ENCODE measurements around the gene PLXNB2. TPM values are rescaled to one million over a fixed set of nuclear protein-coding genes. Genes with fewer than 3 reads are reported as not detected.

Gene PLXNB2
- total RNA-seq, 1 donor from 2014 or later, result 9.8 TPM

GRCh38 chr22:50294319-50294656 is 13.2 kb downstream of the PLXNB2 start:
- H3K4me1 Mint-ChIP-seq (ENCODE audit: low read depth), result no peaks in the 10 kb centered on the region
- intact Hi-C loops (cut with micrococcal nuclease), result no loop called here
- no peak overlapping the region for H3K27ac Mint-ChIP-seq
- DNase-seq (ENCODE audit: low spot score), result no peak
- H3K9me3 Mint-ChIP-seq, result no peaks in the 10 kb centered on the region
- H3K36me3 Mint-ChIP-seq (ENCODE audit: low read depth), result no peaks in the 10 kb centered on the region
- no peak overlapping the region for H3K4me3 Mint-ChIP-seq (ENCODE audit: low read depth)
- peaks cover 13% of the 10 kb centered on the region for H3K27me3 Mint-ChIP-seq (ENCODE audit: low read depth)

DNA sequence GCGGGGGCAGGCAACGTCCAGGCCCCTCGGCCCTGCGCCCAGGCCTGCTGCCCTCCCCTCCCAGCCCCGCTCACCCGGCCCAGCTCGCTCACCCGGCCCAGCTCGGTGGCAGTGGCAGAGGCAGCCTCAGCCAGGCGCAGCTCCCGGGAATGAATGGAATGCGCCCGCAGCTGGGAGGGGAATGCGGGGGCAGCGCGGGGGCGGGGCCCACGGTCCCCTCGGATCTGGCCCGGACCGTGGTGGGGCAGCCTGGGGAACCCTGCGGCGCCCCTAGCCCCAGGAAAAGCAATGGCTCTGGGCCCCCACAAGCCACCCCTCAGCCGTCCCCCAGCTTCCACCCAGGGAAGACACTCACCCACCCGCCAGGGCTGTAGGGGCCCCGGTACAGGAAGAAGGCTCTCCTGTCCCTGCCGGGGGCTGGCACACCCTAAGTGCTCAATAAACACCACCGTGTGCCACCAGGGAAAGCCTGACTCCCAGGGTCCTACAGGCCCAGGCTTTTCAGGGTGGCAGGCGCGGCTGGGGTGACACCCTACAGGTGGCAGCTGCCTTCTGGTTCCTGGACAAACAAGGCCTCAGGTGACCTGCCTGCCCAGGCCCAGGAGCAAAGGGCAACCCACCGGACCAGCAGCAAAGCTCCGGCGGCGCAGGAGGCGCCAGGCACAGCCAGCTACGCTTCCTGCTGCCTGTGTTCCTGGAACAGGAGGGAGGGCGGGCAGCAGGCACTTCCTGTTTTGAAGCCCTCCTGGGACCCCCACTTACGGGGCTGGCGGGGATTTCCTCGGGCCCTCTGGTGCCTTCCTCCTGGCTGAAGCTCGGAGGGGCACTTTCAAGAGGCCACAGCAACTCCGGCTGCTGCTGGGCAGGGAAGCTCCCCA is 13.8 kb downstream of the PLXNB2 start:
- H3K4me1 Mint-ChIP-seq (ENCODE audit: low read depth), result no peaks in the 10 kb centered on the region
- H3K27me3 Mint-ChIP-seq (ENCODE audit: low read depth), result peaks cover 13% of the 10 kb centered on the region
- no peaks in the 10 kb centered on the region for H3K9me3 Mint-ChIP-seq
- no peak overlapping the region for H3K4me3 Mint-ChIP-seq (ENCODE audit: low read depth)
- no peak for DNase-seq (ENCODE audit: low spot score)
- no peak overlapping the region for H3K27ac Mint-ChIP-seq
- intact Hi-C loops (cut with micrococcal nuclease), result no loop called here
- H3K36me3 Mint-ChIP-seq (ENCODE audit: low read depth), result no peaks in the 10 kb centered on the region

GRCh38 chr22:50292643-50293440 is 14.6 kb downstream of the PLXNB2 start:
- H3K36me3 Mint-ChIP-seq (ENCODE audit: low read depth), result no peaks in the 10 kb centered on the region
- intact Hi-C loops (cut with micrococcal nuclease), result no loop called here
- H3K27ac Mint-ChIP-seq, result no peak overlapping the region
- H3K27me3 Mint-ChIP-seq (ENCODE audit: low read depth), result peaks cover 13% of the 10 kb centered on the region
- H3K4me1 Mint-ChIP-seq (ENCODE audit: low read depth), result no peaks in the 10 kb centered on the region
- no peaks in the 10 kb centered on the region for H3K9me3 Mint-ChIP-seq
- no peak for DNase-seq (ENCODE audit: low spot score)
- no peak overlapping the region for H3K4me3 Mint-ChIP-seq (ENCODE audit: low read depth)

DNA sequence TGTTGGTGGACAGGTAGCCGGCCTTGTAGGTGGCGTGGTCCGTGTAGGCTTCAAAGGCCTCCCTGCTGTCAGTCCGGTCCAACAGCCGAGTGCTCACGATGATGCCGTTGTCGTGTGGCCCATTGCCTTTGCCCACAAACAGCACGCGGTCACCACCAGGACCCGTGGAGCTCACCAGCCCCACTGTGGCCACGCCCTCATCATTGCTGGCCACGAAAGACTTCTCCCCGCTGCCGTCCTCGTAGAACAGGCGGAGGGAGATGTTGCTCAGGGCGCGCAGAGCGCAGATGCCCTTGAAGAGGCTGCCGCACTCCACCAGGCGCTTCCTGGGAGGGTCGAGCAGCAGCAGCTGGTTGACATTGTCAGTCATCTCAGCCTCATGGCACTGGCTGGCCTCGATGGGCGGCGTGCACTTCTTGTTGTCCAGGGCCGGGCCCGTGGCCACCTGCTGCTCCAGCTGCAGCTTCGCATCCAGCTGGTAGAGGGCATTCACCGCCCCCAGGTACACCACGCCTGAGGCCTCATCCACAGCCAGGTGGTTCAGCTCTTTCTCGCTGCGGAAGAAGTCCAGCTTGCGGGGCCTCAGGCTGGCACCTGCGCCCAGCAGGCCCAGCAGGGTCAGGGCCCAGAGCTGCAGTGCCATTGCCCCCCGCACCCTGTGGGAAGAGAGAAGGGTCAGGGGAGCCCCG is 17.4 kb downstream of the PLXNB2 start:
- H3K9me3 Mint-ChIP-seq, result no peaks in the 10 kb centered on the region
- intact Hi-C loops (cut with micrococcal nuclease), result no loop called here
- H3K4me1 Mint-ChIP-seq (ENCODE audit: low read depth), result no peaks in the 10 kb centered on the region
- DNase-seq (ENCODE audit: low spot score), result no peak
- peaks cover 13% of the 10 kb centered on the region for H3K27me3 Mint-ChIP-seq (ENCODE audit: low read depth)
- no peak overlapping the region for H3K27ac Mint-ChIP-seq
- no peaks in the 10 kb centered on the region for H3K36me3 Mint-ChIP-seq (ENCODE audit: low read depth)
- H3K4me3 Mint-ChIP-seq (ENCODE audit: low read depth), result no peak overlapping the region

- no peaks in the 10 kb centered on the region for H3K4me1 Mint-ChIP-seq (ENCODE audit: low read depth)
- no peak for DNase-seq (ENCODE audit: low spot score)
- peaks cover 11% of the 10 kb centered on the region for H3K27me3 Mint-ChIP-seq (ENCODE audit: low read depth)
- no peak overlapping the region for H3K4me3 Mint-ChIP-seq (ENCODE audit: low read depth)
- H3K36me3 Mint-ChIP-seq (ENCODE audit: low read depth), result no peaks in the 10 kb centered on the region
- no peaks in the 10 kb centered on the region for H3K9me3 Mint-ChIP-seq
- H3K27ac Mint-ChIP-seq, result no peak overlapping the region
- intact Hi-C loops (cut with micrococcal nuclease), result no loop called here
Observed at GRCh38 chr22:50289151-50289941, 18.1 kb downstream of the PLXNB2 start.

GRCh38 chr22:50287731-50288130 is 19.7 kb downstream of the PLXNB2 start:
- Mint-ChIP-seq H3K36me3 (ENCODE audit: low read depth) (no peaks in the 10 kb centered on the region), H3K4me1 (ENCODE audit: low read depth) (no peaks in the 10 kb centered on the region), H3K27me3 (ENCODE audit: low read depth) (peaks cover 7% of the 10 kb centered on the region), H3K9me3 (no peaks in the 10 kb centered on the region), H3K4me3 (ENCODE audit: low read depth) (no peak overlapping the region), H3K27ac (no peak overlapping the region)
- no peak for DNase-seq (ENCODE audit: low spot score)
- intact Hi-C loops (cut with micrococcal nuclease), result no loop called here

GRCh38 chr22:50286701-50287318 is 20.6 kb downstream of the PLXNB2 start:
- Mint-ChIP-seq H3K36me3 (ENCODE audit: low read depth) (no peaks in the 10 kb centered on the region), H3K4me3 (ENCODE audit: low read depth) (no peak overlapping the region), H3K9me3 (no peaks in the 10 kb centered on the region), H3K4me1 (ENCODE audit: low read depth) (no peaks in the 10 kb centered on the region), H3K27ac (no peak overlapping the region), H3K27me3 (ENCODE audit: low read depth) (peaks cover under 1% of the 10 kb centered on the region)
- no peak for DNase-seq (ENCODE audit: low spot score)
- intact Hi-C loops (cut with micrococcal nuclease), result no loop called here

GRCh38 chr22:50286275-50286674 is 21.2 kb downstream of the PLXNB2 start:
- H3K9me3 Mint-ChIP-seq, result no peaks in the 10 kb centered on the region
- H3K36me3 Mint-ChIP-seq (ENCODE audit: low read depth), result no peaks in the 10 kb centered on the region
- intact Hi-C loops (cut with micrococcal nuclease), result no loop called here
- H3K4me1 Mint-ChIP-seq (ENCODE audit: low read depth), result no peaks in the 10 kb centered on the region
- H3K4me3 Mint-ChIP-seq (ENCODE audit: low read depth), result no peak overlapping the region
- no peak for DNase-seq (ENCODE audit: low spot score)
- H3K27me3 Mint-ChIP-seq (ENCODE audit: low read depth), result no peaks in the 10 kb centered on the region
- no peak overlapping the region for H3K27ac Mint-ChIP-seq

GRCh38 chr22:50285568-50286229 is 21.7 kb downstream of the PLXNB2 start:
- H3K4me1 Mint-ChIP-seq (ENCODE audit: low read depth), result no peaks in the 10 kb centered on the region
- no peak for DNase-seq (ENCODE audit: low spot score)
- no peak overlapping the region for H3K4me3 Mint-ChIP-seq (ENCODE audit: low read depth)
- no peaks in the 10 kb centered on the region for H3K27me3 Mint-ChIP-seq (ENCODE audit: low read depth)
- intact Hi-C loops (cut with micrococcal nuclease), result no loop called here
- no peaks in the 10 kb centered on the region for H3K36me3 Mint-ChIP-seq (ENCODE audit: low read depth)
- H3K9me3 Mint-ChIP-seq, result no peaks in the 10 kb centered on the region
- no peak overlapping the region for H3K27ac Mint-ChIP-seq

- Mint-ChIP-seq H3K4me1 (ENCODE audit: low read depth) (no peaks in the 10 kb centered on the region), H3K9me3 (no peaks in the 10 kb centered on the region), H3K4me3 (ENCODE audit: low read depth) (no peak overlapping the region), H3K27ac (no peak overlapping the region), H3K36me3 (ENCODE audit: low read depth) (no peaks in the 10 kb centered on the region), H3K27me3 (ENCODE audit: low read depth) (no peaks in the 10 kb centered on the region)
- DNase-seq (ENCODE audit: low spot score), result no peak
- intact Hi-C loops (cut with micrococcal nuclease), result no loop called here
Observed at GRCh38 chr22:50284479-50284878, 23.0 kb downstream of the PLXNB2 start.

DNA sequence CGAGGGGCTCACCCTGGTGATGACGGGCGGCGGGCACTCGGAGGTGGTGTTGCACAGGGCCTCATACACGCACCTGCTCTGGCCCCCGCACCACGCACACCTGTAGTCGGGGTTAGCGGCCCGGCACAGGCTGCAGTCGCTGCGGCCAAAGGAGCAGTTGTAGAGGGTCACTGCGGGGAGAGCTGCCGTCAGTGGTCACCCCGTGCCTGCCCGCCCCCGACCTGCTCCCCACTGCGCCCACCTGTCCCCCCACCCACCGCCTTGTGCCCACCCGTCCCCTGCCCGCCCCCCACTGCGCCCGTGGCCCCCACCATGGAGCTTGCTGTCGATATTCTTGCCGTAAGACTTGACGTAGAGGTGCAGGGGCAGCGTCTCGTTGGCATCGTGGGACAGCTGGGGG is 23.6 kb downstream of the PLXNB2 start:
- no peaks in the 10 kb centered on the region for H3K4me1 Mint-ChIP-seq (ENCODE audit: low read depth)
- intact Hi-C loops (cut with micrococcal nuclease), result no loop called here
- H3K4me3 Mint-ChIP-seq (ENCODE audit: low read depth), result no peak overlapping the region

More for the DNA sequence above, 23.6 kb downstream of the PLXNB2 start:
- no peak overlapping the region for H3K27ac Mint-ChIP-seq
- DNase-seq (ENCODE audit: low spot score), result no peak
- H3K9me3 Mint-ChIP-seq, result no peaks in the 10 kb centered on the region
- no peaks in the 10 kb centered on the region for H3K27me3 Mint-ChIP-seq (ENCODE audit: low read depth)
- H3K36me3 Mint-ChIP-seq (ENCODE audit: low read depth), result no peaks in the 10 kb centered on the region

Data from activated T-helper 2 cell treated with anti-CD3 and anti-CD28 coated beads, Interferon-gamma antibody, Interleukin-2, Interleukin-4, amounts not matched to agents 10 μg/mL and 5 μg/mL and 100 μg/mL, durations not matched to agents 14 hours and 24 hours and 36 hours (primary cell).